Activated CD8-positive, alpha-beta T cell treated with anti-CD3 and anti-CD28 coated beads for 36 hours (primary cell): Measurements from ENCODE around the gene TNS1. TPM values are rescaled to one million over a fixed set of nuclear protein-coding genes. Genes with fewer than 3 reads are reported as not detected.

ENCODE experiments used
- ATAC-seq: fragments of 200-7000 bp; cut with Tn5 transposase; one replicate; pipeline ENCODE4 v1.10.0; 2021; ENCODE audit warnings: mild to moderate bottlenecking, moderate library complexity
- CTCF ChIA-PET: fragments of 350-600 bp; sonication (Branson Sonifier 250); formaldehyde crosslinking; loops from one replicate; lab custom pipeline; 2021; ENCODE audit warnings: antibody characterized with exemption; lab: Charles Lee
- POLR2A ChIA-PET: fragments of 350-600 bp; sonication (Branson Sonifier 250); formaldehyde crosslinking; loops from one replicate; lab custom pipeline; 2021; ENCODE audit warnings: antibody characterized with exemption; lab: Charles Lee
- DNase-seq: peaks from one replicate; pipeline ENCODE4 v3.0.0-alpha.2; 2020
- H3K27ac Mint-ChIP-seq: one replicate; pipeline ENCODE4 v1.8.0; 2021; ENCODE audit warnings: mild to moderate bottlenecking, mixed read lengths
- H3K27me3 Mint-ChIP-seq: one replicate; pipeline ENCODE4 v1.8.0; 2021; ENCODE audit warnings: mixed read lengths
- H3K36me3 Mint-ChIP-seq: one replicate; pipeline ENCODE4 v1.8.0; 2021; ENCODE audit warnings: low read depth, mixed read lengths
- H3K4me1 Mint-ChIP-seq: one replicate; pipeline ENCODE4 v1.8.0; 2021; ENCODE audit warnings: low read depth, mixed read lengths
- H3K4me3 Mint-ChIP-seq: one replicate; pipeline ENCODE4 v1.8.0; 2021; ENCODE audit warnings: mild to moderate bottlenecking, moderate library complexity, mixed read lengths
- H3K9me3 Mint-ChIP-seq: one replicate; pipeline ENCODE4 v1.8.0; 2021; ENCODE audit warnings: mixed read lengths
- CTCF ChIP-seq: fragments of 200-600 bp; IDR thresholded peaks from one replicate; pipeline ENCODE4 v1.8.0; 2022; ENCODE audit warnings: antibody characterized with exemption, mild to moderate bottlenecking
- intact Hi-C: fragments of 100-400 bp; cut with micrococcal nuclease; formaldehyde crosslinking; loops from one replicate; pipeline ENCODE4 v1.10.0; 2022
- total RNA-seq, 2 experiments: library from RNA; stranded (reverse); gene quantifications; one replicate each; pipeline ENCODE4 v1.2.3, GENCODE V29; 2021

The TNS1 gene
- total RNA-seq, 2 experiments from 2014 or later, result 1.8 to 2.0 TPM

DNA sequence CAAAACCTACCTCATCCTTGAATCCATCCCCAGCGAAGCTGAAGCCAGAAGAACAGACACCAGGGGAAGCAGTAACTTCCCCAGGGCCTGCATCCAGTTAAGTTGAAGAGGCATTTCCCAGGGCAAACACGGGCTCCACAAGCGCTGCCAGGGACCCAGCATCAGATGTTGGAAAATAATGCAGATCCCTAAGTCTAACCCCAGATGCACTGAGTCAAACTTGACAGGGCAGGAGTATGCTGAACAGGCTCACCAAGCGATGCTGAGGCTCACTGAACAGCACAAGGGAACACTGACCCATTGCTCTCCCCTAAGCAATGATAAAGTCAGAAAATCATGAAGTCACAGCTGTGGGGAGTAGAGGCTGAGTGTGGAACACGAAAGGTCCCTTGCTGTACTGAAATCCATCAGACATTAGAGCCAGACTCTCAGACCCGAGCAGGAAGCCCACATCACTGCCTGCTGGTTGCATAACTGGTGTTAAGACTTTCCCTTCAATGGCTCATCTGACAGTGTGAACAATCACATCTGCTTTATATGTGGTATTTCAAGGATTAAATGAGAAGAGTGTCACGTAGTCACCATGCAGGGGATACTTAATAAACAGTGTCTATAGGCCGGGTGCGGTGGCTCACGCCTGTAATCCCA, 36.2 kb downstream of the TNS1 start:
- Mint-ChIP-seq H3K9me3 (no peaks in the 10 kb centered on the region), H3K36me3 (no peaks in the 10 kb centered on the region), H3K4me1 (no peaks in the 10 kb centered on the region), H3K27ac (no peak overlapping the region), H3K27me3 (peaks cover 5% of the 10 kb centered on the region), H3K4me3 (no peak overlapping the region)
- ChIA-PET CTCF (no interaction called here), POLR2A (no interaction called here)
- DNase-seq (no peak), ATAC-seq (no peak)
- no peak for TF ChIP-seq CTCF
- intact Hi-C loops, result no loop called here

GRCh38 chr2:217964275-217965161, 38.3 kb downstream of the TNS1 start:
- no peak for ATAC-seq
- intact Hi-C loops, result no loop called here
- DNase-seq, result no peak
- Mint-ChIP-seq H3K27me3 (peaks cover 5% of the 10 kb centered on the region), H3K4me1 (no peaks in the 10 kb centered on the region), H3K4me3 (no peak overlapping the region), H3K27ac (no peak overlapping the region), H3K9me3 (no peaks in the 10 kb centered on the region), H3K36me3 (no peaks in the 10 kb centered on the region)
- CTCF ChIA-PET, result no interaction called here
- no peak for TF ChIP-seq CTCF
- POLR2A ChIA-PET, result no interaction called here

DNA sequence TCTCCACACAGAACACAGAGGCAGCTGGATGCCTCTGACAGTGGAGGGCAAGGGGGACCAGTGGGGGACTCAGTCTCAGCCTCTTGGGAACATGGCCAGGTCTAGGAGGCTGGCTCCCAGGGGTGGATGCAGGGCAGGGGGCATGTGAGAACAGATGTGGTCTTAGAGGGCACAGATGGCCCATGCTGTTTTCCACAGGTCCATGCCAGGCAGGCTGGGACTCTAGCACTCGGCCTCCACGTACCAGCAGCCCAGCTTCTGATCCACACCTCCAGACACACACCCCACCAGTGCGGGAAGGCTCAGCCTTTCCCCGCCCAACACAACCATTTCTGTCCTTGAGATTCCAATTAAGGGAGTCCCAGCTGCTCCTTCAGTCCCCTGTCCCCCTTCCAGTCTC, 42.4 kb downstream of the TNS1 start:
- Mint-ChIP-seq H3K4me1 (no peaks in the 10 kb centered on the region), H3K4me3 (no peak overlapping the region), H3K36me3 (no peaks in the 10 kb centered on the region), H3K27me3 (no peaks in the 10 kb centered on the region), H3K27ac (no peak overlapping the region), H3K9me3 (no peaks in the 10 kb centered on the region)
- ChIA-PET CTCF (interaction anchor here (1.0 kb wide), 1 partner anchor 34 kb away, joined by 3 read pairs; no protein-coding TSS in a partner anchor), POLR2A (no interaction called here)
- TF ChIP-seq CTCF, result no peak
- no peak for ATAC-seq
- intact Hi-C loops, result no loop called here
- no peak for DNase-seq

DNA sequence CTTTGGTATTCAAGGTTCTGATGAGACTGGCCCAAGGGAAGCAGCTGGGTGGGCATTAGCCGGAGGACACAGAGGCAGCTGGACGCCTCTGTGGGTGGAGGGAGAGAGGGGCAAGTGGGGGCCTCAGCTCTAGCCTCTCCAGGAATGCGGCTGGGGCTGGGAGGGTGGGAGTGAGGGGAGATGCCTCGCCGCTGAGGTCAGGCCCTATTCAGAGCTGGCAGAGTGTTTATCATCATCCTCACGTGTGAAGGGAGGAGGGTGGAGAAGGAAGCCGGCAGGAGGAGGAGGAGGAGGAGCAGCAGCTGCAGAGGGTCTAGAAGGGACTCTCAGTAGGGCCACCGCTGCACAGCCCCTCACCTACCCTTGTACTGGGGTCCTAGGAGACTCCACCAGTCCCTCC, 43.1 kb downstream of the TNS1 start:
- Mint-ChIP-seq H3K4me3 (no peak overlapping the region), H3K4me1 (no peaks in the 10 kb centered on the region), H3K36me3 (no peaks in the 10 kb centered on the region), H3K27me3 (no peaks in the 10 kb centered on the region), H3K27ac (no peak overlapping the region), H3K9me3 (no peaks in the 10 kb centered on the region)
- intact Hi-C loops, result no loop called here
- DNase-seq (no peak), ATAC-seq (no peak)
- ChIA-PET POLR2A (no interaction called here), CTCF (no interaction called here)
- TF ChIP-seq CTCF, result no peak

- Mint-ChIP-seq H3K27me3 (no peaks in the 10 kb centered on the region), H3K4me1 (no peaks in the 10 kb centered on the region), H3K36me3 (no peaks in the 10 kb centered on the region), H3K9me3 (no peaks in the 10 kb centered on the region), H3K27ac (no peak overlapping the region), H3K4me3 (no peak overlapping the region)
- ChIA-PET POLR2A (no interaction called here), CTCF (no interaction called here)
- ATAC-seq (no peak), DNase-seq (no peak)
- intact Hi-C loops, result no loop called here
- no peak for TF ChIP-seq CTCF
Observed at GRCh38 chr2:217958884-217959225, 43.9 kb downstream of the TNS1 start.
